ENCODE measurements around the gene KRT16.
"Not testable (repeated sequence)": the region's sequence is repeated elsewhere in the genome, so short reads cannot be mapped to it uniquely, and the experiment has no call there.

Gene KRT16

GRCh38 chr17:41588126-41588810 is 24.3 kb downstream of the KRT16 start:
- DNase-seq (ENCODE audit: extremely low read depth, low read depth): no peak
- TF ChIP-seq, protein P1, sequence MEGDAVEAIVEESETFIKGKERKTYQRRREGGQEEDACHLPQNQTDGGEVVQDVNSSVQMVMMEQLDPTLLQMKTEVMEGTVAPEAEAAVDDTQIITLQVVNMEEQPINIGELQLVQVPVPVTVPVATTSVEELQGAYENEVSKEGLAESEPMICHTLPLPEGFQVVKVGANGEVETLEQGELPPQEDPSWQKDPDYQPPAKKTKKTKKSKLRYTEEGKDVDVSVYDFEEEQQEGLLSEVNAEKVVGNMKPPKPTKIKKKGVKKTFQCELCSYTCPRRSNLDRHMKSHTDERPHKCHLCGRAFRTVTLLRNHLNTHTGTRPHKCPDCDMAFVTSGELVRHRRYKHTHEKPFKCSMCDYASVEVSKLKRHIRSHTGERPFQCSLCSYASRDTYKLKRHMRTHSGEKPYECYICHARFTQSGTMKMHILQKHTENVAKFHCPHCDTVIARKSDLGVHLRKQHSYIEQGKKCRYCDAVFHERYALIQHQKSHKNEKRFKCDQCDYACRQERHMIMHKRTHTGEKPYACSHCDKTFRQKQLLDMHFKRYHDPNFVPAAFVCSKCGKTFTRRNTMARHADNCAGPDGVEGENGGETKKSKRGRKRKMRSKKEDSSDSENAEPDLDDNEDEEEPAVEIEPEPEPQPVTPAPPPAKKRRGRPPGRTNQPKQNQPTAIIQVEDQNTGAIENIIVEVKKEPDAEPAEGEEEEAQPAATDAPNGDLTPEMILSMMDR (IDR thresholded peaks at IDR 0.05; ENCODE audit: low read depth, low read length): no peak

DNA sequence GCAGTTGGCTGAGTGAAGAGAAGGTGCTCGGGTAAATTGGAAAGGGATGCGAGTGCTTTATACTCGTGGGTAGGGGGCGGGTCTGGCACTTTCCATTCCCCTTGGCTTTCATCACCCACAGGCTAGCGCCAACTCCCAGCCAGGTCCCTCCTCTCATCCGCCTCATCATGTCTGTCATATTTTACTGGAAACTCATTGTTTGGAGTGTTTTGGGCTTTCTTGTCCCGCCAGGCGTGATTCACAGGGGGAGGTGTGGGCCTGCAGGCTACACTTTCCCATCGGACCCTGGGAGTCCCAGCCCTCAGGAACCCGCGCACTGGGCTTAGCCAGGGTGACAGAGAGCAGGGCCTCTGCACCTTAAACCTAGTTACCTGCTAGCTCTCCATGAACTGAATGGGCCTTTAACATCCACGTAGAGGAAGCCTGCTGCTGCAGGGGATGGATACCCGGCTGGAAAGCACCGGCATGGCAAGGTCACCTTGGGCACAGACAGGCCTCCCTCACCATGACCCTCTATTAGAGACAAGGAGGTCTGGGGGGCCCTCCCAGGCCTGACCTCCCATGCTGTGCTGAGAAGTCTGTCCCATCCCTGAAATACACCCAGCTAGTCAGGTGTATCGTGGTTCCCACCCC is 25.6 kb downstream of the KRT16 start, which contains the start of gene KRT14:
KRT14 (minus strand) TSS at position 33 of the 633 bp plus-strand sequence. CDS start 61 bp downstream, outside the sequence.
- TF ChIP-seq, protein P1 (IDR thresholded peaks at IDR 0.05; ENCODE audit: low read depth, low read length): no peak
- DNase-seq (ENCODE audit: extremely low read depth, low read depth): no peak

GRCh38 chr17:41585301-41586056 is 27.1 kb downstream of the KRT16 start:
- TF ChIP-seq, protein P1 (IDR thresholded peaks at IDR 0.05; ENCODE audit: low read depth, low read length): no peak
- no peak for DNase-seq (ENCODE audit: extremely low read depth, low read depth)

- DNase-seq (ENCODE audit: extremely low read depth, low read depth): not testable (repeated sequence)
These were observed 28.1 kb downstream of the KRT16 start for GRCh38 chr17:41584331-41584927.

GRCh38 chr17:41583137-41584127 is 29.1 kb downstream of the KRT16 start:
- DNase-seq (ENCODE audit: extremely low read depth, low read depth): no peak
- TF ChIP-seq, protein P1 (IDR thresholded peaks at IDR 0.05; ENCODE audit: low read depth, low read length): no peak

- not testable (repeated sequence) for DNase-seq (ENCODE audit: extremely low read depth, low read depth)
These were observed 30.3 kb downstream of the KRT16 start for GRCh38 chr17:41582061-41582968.

DNA sequence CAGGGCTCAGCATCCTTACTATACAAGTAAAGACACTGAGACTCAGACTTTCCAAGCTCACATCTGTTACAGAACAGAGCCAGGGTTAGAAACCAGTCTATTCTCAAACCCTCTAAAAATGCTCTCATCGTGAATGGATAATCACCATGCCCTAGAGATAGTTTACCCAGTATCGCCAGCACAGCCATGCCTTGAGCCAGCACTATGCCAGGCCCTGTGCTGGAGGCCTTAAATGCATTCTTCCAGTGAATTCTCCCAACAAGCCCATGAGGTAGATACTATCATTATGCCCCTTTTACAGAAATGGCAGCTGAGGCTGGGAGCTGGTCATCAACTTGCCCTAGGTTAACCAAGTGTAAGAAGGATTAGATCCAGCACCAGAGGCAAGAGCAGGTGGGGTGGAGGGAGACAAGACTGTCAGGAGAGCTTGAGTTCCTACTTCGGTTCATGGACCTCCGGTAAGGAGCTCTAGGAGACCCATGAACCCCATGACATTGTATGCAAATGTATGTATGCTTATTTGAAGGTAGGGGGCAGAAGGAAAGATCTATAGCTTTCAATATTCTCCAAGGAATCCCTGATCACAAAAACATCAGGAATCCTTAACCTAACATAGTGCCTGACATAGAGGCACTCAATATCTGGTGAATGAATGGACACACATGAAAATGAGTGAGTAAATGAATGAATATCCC is 31.1 kb downstream of the KRT16 start:
- TF ChIP-seq, protein P1 (IDR thresholded peaks at IDR 0.05; ENCODE audit: low read depth, low read length): no peak
- no peak for DNase-seq (ENCODE audit: extremely low read depth, low read depth)

All from AG09319 (cell line).